HG02870 (cell line): Measurements from ENCODE around the gene DNASE1L1.

ENCODE experiments used
- ATAC-seq: cut with Tn5 transposase; IDR thresholded peaks from one replicate; pipeline ENCODE4 v1.9.1; 2021; ENCODE audit warnings: mild to moderate bottlenecking, moderate library complexity; ENCODE audit not compliant: unreplicated experiment

DNASE1L1 gene

GRCh38 chrX:154436983-154437752 is 28.1 kb upstream of the DNASE1L1 start, which contains the start of gene GDI1:
Gene GDI1 (plus strand): TSS chrX:154437154. CDS start chrX:154437255, 101 bp downstream.
- ATAC-seq = no peak

GRCh38 chrX:154436374-154436982 is 27.4 kb upstream of the DNASE1L1 start:
- ATAC-seq = no peak

DNA sequence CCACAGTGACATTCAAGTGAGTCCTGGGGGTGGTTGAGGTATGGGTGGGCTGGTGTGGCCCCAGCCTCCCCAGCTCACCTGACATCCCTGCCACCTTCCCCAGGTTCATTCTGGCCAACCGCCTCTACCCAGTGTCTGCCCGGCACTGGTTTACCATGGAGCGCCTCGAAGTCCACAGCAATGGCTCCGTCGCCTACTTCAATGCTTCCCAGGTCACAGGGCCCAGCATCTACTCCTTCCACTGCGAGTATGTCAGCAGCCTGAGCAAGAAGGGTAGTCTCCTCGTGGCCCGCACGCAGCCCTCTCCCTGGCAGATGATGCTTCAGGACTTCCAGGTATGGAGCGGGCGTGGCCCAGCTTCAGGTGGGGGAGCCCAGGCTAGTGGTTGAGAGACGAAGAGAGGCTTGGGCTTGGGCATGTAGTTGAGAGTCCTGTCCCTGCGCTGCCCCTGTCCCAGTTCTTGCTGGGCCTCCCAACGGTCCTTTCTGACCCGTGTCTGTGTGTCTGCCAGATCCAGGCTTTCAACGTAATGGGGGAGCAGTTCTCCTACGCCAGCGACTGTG is 26.2 kb upstream of the DNASE1L1 start:
- ATAC-seq = no peak

DNA sequence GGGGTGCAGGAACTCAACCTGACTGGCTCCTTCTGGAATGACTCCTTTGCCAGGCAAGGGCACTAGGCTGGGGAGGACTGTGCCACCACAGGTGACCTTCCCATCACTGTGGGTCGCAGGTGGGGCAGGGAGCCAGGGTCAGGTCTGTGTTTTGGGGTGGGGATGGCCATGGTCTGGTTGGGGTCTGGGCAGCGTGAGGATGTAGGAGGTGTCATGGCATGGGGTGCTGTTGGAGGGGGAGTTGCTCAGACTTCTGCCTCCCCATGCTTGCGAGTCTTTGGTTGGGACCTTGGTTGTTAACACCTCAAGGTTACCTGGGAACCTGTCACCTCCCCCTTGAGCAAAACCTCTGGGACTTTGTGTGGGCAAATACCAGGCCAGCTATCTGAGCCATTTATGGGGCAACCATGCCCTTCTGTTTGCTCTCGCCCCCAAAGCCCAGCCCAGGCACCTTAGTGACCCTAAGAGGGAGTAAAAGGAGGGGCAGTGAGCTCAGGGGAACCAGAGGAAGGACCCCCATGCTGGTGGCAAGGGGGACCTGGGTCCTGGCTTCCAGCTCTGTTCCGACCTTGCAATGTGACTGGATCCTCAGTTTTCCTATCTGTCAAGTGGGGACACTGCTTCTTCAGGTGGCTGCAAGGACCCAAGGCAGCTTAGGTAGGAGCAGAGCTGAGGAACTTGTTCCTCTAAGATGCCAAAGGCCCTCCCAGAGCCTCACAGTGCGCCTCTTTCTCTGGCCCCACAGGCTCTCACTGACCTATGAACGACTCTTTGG is 25.5 kb upstream of the DNASE1L1 start:
- ATAC-seq = no peak

DNA sequence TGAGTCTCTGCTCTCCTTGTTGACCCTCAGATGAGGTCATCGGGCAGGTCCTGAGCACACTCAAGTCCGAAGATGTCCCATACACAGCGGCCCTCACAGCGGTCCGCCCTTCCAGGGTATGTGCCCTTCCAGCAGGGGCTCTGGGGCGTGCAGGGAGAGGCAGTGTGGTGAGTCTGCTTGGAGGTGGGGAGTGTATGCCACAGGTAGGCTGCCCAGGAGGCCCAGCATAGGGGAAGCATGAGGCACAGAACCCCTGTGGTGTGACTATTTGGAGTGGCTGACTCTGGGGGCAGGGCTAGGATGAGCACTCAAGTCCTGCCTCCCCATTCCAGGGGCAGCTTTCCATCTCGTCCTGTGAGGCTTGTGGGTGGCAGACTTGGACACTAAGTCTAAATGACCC is 24.6 kb upstream of the DNASE1L1 start:
- ATAC-seq = no peak

- ATAC-seq = no peak
These were observed 23.2 kb upstream of the DNASE1L1 start for GRCh38 chrX:154432210-154432609.

GRCh38 chrX:154431341-154431740 is 22.3 kb upstream of the DNASE1L1 start:
- no peak for ATAC-seq

DNA sequence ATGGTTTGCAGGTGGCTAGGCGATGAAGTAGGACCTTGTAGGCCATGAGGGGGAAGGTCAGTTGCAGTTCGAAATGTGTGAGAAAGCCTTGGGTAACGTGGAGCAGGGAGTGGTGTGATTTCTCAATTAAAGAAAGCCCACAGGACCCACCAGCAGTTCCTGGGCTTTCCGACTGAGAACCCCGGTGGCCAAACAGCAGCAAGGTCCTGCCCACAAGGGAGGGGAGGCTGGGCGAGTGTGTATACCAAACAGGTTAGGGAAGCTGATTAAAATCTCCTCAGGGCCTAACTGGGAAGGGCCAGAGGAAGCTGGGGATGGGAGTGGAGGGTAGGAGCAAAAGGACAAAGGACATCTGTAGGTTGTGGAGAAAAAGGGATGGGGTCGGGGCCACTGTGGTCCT is 21.9 kb upstream of the DNASE1L1 start:
- no peak for ATAC-seq

- no peak for ATAC-seq
These were observed 21.4 kb upstream of the DNASE1L1 start for GRCh38 chrX:154430479-154430878.

- no peak for ATAC-seq
These were observed 20.7 kb upstream of the DNASE1L1 start for GRCh38 chrX:154429711-154430110.

- peak; percentile 95 for ATAC-seq
These were observed 19.4 kb upstream of the DNASE1L1 start, which contains the start of gene ATP6AP1 for GRCh38 chrX:154428176-154429171. Gene ATP6AP1 (plus strand): TSS chrX:154428677. CDS start chrX:154428693, 16 bp downstream.

DNA sequence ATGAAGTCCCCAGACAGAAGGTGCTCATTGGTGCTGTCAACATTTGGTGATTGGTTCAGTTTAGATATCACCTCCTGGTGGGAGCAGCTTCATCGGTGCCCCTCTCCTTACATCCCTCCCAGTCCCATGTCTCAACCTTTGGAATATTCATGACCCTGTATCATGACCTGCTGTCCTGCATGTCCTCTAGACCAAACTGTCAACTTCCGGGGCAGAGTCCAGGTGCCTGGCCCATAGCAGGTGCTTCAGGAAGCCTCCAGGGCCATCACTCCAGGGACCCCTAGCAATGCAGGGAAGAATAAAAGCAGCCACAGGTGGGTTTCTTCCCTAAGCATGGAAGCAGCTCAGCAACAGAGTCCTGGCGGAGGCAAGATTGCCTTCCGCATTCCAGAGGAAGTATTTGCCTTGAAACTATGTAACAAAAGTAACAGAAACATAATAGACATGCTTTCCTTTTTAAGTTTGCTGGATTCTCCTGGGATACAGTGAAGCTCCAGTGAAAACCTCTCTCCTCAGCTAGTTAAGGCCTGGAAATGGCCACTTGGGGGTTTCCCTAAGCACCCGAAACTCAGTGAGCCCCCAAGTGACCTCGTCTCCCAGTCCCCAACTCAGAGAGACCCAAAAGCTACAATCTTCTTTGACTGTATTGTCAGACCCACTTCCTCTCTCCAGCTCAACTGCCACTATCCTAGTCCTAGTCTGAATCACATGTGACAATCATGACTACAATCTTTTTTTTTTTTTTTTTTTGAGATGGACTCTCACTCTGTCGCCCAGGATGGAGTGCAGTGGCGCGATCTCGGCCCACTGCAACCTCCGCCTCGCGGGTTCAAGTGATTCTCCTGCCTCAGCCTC is 18.1 kb upstream of the DNASE1L1 start:
- ATAC-seq = no peak

- no peak for ATAC-seq
These were observed 11.3 kb upstream of the DNASE1L1 start for GRCh38 chrX:154420402-154420756.

GRCh38 chrX:154419688-154420401 is 10.8 kb upstream of the DNASE1L1 start:
- ATAC-seq = no peak

DNA sequence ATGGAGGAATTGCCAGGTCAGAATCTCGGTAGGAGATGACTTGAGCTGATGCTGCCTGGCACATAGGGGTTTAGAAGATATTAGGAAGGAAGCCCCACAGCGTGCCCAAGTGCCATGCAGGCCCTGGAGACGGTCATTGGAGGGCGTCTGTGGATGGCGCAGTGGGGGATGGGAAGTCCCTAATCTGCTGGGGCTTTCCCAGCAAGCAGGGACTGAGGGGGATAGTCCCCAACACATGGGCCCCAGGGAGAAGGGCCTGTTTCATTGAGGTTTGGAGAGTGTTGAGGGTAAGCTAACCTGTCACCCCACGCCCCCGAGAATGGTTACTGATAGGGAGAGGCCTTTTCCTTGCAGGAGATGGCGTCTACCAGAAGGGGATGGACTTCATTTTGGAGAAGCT is 10.1 kb upstream of the DNASE1L1 start:
- ATAC-seq = no peak

GRCh38 chrX:154417157-154417556 is 8.1 kb upstream of the DNASE1L1 start:
- no peak for ATAC-seq

DNA sequence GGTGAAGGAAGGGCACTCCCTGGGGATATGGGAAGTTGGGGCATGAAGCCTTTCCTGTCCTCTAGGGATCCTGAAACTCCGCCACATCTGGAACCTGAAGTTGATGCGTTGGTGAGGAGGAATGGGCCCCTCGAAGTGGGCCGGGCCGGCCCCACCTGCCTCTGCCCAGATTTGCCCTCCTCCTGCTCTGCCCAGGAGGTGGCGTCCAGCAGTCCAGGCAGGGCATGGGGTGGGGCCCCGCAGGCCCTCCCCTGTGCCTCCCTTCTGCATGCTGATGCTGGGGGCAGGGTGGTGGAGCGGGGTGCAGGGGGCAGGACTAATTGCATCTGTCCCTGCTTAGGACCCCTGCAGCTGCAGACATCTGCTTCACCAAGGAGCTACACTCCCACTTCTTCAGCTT is 4.1 kb upstream of the DNASE1L1 start:
- no peak for ATAC-seq

GRCh38 chrX:154412468-154412867 is 3.4 kb upstream of the DNASE1L1 start:
- ATAC-seq = no peak

- peak; percentile 54 for ATAC-seq
These were observed 2.9 kb upstream of the DNASE1L1 start for GRCh38 chrX:154411981-154412340.
